ENCODE results near the gene TIGD3. TPM values are rescaled to one million over a fixed set of nuclear protein-coding genes. Genes with fewer than 3 reads are reported as not detected.

Gene TIGD3
- total and polyA plus RNA-seq, 2 of the 13 experiments (the other 11 are each of a cell fraction or from before 2014, with no cell fraction given): 0.49 to 4.9 TPM

GRCh38 chr11:65314501-65315203 is 39.9 kb upstream of the TIGD3 start, which contains the start of gene CDC42EP2 (continued):
- TF ChIP-seq ZHX1 (CRISPR knock-in tag; IDR thresholded peaks at IDR 0.05; ENCODE audit: low read depth) (peak; percentile 57; the same call in 1 of the 2 replicates), RXRB (CRISPR knock-in tag; IDR thresholded peaks at IDR 0.05; ENCODE audit: borderline replicate concordance) (peak; percentile 30; the same call in 1 of the 2 replicates), DZIP1 (CRISPR knock-in tag; IDR thresholded peaks at IDR 0.05) (no peak), KLF12 (CRISPR knock-in tag; IDR thresholded peaks at IDR 0.05; ENCODE audit: borderline replicate concordance) (0 out of 2 replicates have a peak, but pooled peaks have one; percentile 53), TCF12 (IDR thresholded peaks at IDR 0.05) (no peak), TCF12 (CRISPR knock-in tag; IDR thresholded peaks at IDR 0.05) (0 out of 2 replicates have a peak, but pooled peaks have one; percentile 28), YEATS4 (CRISPR knock-in tag; IDR thresholded peaks at IDR 0.05; ENCODE audit: borderline replicate concordance) (peak; percentile 75; the same call in 1 of the 2 replicates), ZNF749 (CRISPR knock-in tag; IDR thresholded peaks at IDR 0.05; ENCODE audit: borderline replicate concordance) (no peak), MED8 (CRISPR knock-in tag; IDR thresholded peaks at IDR 0.05; ENCODE audit: insufficient replicate concordance) (peak; percentile 43), TBX2 (CRISPR knock-in tag; IDR thresholded peaks at IDR 0.05; ENCODE audit: borderline replicate concordance) (peak; percentile 28; the same call in 1 of the 2 replicates), MEIS2 (CRISPR knock-in tag; IDR thresholded peaks at IDR 0.05) (peak; percentile 61; the same call in 1 of the 2 replicates), ZNF296 (CRISPR knock-in tag; conservative IDR thresholded peaks at IDR 0.05) (0 out of 2 replicates have a peak, but pooled peaks have one; percentile 21), POLR2AphosphoS5 (IDR thresholded peaks at IDR 0.05; ENCODE audit: low read depth, low read length) (peak; percentile 88), ZNF292 (CRISPR knock-in tag; IDR thresholded peaks at IDR 0.05; ENCODE audit: borderline replicate concordance, low read depth) (no peak), ESRRA (CRISPR knock-in tag; IDR thresholded peaks at IDR 0.05; ENCODE audit: low read depth) (0 out of 2 replicates have a peak, but pooled peaks have one; percentile 8), ATF2 (CRISPR knock-in tag; IDR thresholded peaks at IDR 0.05) (peak; percentile 19; the same call in 1 of the 2 replicates), MXI1 (IDR thresholded peaks at IDR 0.05; ENCODE audit: borderline replicate concordance, low read depth, low read length) (peak; percentile 78; the same call in 1 of the 3 replicates), ZNF205 (CRISPR knock-in tag; IDR thresholded peaks at IDR 0.05) (no peak), FOXP4 (CRISPR knock-in tag; IDR thresholded peaks at IDR 0.05) (0 out of 2 replicates have a peak, but pooled peaks have one; percentile 22)
